T follicular helper cell (primary cell): ENCODE results near the gene IFIT2.
"Not testable (repeated sequence)": the region's sequence is repeated elsewhere in the genome, so short reads cannot be mapped to it uniquely, and the experiment has no call there.

ENCODE experiments used
- DNase-seq: peaks from one replicate; pipeline ENCODE4 v3.0.0-alpha.2; 2020; ENCODE audit warnings: low read depth

Gene IFIT2

DNA sequence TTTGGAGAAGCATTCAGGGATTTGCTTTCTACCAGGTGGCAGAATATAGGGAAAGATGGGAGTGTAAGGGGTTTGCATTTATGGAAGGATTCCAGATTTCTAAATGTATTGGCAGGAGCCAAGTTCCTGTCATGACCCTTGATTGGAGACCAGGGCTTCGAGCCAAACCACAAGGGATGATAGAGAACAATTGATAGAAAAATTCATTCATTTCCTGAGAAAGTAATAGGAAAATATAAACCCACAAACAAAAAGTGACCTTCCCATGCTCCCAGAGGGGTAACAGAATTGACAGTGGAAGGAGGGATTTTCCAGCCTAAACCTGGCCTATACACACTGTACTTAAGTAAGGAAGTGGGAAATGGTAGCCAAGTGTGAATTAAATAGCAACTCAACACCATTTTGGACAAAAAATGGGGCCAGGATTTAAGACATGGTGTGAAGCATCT is 22.4 kb upstream of the IFIT2 start:
- no peak for DNase-seq

DNA sequence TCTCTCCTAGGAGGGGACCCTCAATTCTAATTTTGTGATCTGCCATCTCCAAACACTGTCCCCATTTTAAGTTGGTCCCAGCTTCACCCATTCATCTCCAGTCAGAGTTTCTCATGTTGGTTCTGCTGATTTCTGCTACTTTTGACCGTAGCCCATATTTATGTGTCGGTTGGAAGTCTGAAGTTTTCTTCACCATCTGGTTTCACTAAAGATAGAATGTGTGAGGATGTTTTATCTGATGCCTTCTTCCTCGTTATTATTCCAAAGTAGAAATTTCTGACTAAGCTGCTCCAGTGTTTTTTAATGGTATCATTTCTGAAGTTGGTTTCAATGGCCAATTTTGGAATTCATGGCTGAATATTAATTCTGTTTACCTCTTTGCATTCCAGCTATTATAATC is 21.3 kb upstream of the IFIT2 start:
- no peak for DNase-seq

DNA sequence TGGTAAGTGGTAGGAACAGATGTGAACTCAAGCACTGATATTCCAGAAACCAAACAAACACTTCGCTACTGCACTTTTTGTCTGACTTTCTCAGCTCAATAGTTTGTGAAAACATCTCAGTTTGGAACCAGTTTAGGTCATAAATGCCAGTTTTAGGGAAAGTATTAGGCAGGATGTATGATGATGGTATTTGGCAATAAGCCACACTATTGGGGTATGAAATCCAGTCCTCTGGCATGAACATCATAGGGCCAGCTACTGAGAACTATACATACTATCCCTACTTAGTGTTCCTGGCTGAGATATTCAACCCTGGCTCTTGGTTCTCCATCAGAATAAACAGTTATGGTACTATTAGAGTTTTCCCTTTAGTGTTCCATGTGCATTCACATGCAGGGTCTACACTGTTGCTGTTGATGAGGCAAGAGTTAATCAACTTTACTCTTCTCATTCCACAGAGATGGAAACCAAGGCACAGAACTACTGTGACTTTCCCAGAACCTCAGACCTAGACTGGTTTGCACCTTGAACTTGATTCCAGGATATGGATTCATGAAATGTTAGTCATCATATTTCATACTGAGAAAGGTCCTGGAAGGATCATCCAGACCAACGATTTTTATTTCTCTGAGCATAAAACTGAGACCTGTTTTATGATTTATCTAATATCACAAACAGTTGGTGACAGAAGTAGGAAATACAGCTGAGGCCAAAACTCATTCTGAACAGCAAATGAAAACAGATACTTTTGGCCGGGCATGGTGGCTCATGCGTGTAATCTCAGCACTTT is 20.0 kb upstream of the IFIT2 start:
- DNase-seq: no peak

DNA sequence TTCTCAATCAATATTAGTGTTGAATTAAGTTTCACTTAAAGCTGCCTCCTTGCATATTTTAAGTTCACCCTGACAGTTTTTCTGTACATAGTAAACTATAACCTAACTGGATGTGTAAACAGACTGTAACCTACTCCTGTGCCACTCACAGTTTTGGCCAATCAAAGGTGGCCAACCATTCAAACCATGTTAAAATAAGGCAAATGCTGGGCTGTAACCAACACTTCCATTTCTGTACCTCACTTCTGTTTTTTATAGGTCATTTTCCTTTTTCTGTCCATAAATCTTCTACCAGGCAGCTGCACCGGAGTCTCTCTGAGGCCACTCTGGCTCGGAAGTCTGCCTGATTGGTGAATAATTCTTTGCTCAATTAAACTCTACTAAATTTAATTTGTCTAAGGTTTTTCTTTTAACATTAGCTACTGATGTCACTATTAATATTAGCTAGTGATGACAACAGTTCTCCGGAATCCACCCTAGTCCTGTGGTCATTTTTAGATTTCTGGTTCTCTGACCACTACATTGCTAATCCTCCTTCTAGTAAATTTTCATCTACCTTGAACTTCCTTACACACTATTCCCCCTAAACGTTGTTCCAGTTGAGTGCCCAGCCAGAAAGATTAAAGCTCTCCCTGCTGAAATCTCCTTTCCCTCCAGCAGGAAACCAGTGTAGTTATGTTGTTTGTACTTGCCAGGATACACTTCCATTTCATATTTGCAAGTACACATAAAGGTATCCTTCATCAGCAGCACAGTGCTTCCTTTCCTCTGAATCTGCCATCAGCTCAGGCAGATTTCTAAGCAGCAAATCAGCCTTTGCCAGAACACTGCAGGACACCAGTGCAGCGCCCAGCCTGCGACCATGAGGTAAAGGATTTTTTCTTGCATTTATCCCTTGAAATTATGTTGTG is 18.6 kb upstream of the IFIT2 start:
- no peak for DNase-seq

DNA sequence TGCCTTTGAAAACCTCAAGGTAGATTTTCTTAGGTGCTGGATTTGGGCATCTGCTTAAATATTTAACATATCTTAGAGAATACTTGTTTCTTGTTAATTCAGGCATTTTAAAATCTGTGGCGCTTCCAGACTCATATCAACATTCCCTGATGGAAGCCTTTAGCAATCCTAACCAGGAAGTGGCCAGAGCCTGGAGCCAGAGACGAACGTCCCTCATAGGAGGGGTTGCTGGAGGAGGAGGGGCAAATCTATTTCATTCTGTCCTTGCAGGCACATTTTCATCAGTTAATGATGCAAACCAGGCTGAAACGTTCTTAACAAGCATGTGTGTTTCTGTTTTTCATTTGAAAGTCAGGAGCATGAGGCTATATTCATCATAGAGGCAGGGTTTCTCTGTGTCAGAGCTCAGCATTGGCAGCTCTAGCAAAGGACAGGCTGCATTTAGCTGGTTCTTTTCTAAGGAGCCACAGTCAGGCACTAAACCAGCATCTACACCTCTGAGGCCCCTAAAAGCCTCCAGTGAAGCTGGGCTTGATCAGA is 17.8 kb upstream of the IFIT2 start:
- no peak for DNase-seq

- not testable (repeated sequence) for DNase-seq
Measured at GRCh38 chr10:89284711-89285110, 17.1 kb upstream of the IFIT2 start.

GRCh38 chr10:89285303-89285702 is 16.5 kb upstream of the IFIT2 start:
- DNase-seq: not testable (repeated sequence)

GRCh38 chr10:89294721-89295239 is 7.1 kb upstream of the IFIT2 start:
- no peak for DNase-seq

- no peak for DNase-seq
Measured at GRCh38 chr10:89295597-89295996, 6.2 kb upstream of the IFIT2 start.

GRCh38 chr10:89296220-89296648 is 5.6 kb upstream of the IFIT2 start:
- DNase-seq: no peak

GRCh38 chr10:89297356-89297755 is 4.5 kb upstream of the IFIT2 start:
- no peak for DNase-seq

- DNase-seq: no peak
Measured at GRCh38 chr10:89297791-89298190, 4.1 kb upstream of the IFIT2 start.

DNA sequence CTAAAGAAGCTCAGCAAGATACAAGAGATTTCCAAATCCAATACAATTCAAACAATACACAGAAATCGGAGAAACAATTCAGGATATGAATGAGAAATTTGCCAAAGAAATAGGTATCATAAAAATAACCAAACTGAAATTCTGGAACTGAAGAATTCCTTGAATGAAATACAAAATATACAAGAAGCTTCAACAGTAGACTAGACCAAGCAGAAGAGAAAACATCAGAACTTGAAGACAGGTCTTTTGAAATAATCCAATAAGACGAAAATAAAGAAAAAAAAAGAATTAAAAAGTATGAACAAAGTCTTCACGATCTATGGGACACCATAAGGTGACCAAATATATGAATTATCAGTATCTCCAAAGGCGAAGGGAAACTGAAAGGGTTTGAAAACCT is 2.8 kb upstream of the IFIT2 start:
- DNase-seq: no peak

GRCh38 chr10:89301232-89301631 is 614 bp upstream of the IFIT2 start:
- DNase-seq: no peak

GRCh38 chr10:89302625-89303024 is 779 bp downstream of the IFIT2 start:
- no peak for DNase-seq

GRCh38 chr10:89303161-89303560 is 1.3 kb downstream of the IFIT2 start:
- no peak for DNase-seq

DNA sequence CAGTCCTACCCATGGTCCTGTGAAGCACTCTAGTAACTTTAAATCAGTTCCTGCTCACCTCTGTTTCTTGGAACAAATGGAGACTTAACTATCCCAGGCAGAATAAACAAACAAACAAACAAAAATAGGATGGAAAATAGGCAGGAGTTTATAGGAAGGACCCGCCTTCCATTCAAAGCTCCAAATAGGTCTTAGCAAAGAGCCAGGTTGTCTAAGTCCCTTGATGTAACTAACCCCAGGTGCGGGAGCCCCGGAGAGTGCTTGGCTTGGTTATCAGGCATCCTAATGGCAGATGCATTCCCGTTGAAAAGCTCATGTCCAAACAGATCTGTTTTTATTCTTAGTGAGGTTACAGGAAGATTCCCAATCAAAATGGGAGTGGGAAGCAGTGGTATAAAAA is 2.2 kb downstream of the IFIT2 start:
- DNase-seq: no peak

DNA sequence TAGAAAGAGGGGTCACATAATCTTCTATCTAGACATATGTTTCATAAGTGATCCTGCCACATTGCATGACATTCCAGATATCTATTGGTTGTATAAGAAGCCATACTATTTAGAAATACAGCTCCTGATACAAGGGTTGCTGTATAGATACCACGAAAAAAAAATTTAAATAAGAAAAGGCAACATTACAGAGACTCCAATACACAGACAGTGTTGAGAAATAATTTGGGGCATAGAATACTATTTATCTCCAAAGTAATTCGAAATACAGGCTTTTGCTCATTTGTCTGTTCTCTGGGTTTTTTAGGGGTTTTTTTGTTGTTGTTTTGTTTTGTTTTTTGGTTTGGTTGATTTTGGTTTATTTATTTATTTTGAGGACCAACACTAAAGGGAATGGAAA is 2.6 kb downstream of the IFIT2 start:
- DNase-seq: no peak

- DNase-seq: no peak
Measured at GRCh38 chr10:89304925-89305324, 3.1 kb downstream of the IFIT2 start.

DNA sequence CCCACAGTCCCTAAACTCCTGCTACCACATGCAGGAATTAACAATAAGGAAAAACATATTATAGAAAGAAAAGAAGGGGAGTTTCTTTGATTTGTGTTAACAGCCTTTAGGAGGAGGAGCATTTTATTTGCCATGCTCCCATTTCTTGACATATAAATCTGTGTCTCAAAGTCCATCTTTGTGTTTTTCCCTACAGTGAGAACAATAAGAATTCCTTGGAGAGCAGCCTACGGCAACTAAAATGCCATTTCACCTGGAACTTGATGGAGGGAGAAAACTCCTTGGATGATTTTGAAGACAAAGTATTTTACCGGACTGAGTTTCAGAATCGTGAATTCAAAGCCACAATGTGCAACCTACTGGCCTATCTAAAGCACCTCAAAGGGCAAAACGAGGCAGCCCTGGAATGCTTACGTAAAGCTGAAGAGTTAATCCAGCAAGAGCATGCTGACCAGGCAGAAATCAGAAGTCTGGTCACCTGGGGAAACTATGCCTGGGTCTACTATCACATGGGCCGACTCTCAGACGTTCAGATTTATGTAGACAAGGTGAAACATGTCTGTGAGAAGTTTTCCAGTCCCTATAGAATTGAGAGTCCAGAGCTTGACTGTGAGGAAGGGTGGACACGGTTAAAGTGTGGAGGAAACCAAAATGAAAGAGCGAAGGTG is 4.1 kb downstream of the IFIT2 start:
- DNase-seq: no peak

- DNase-seq: no peak
Measured at GRCh38 chr10:89306434-89307268, 4.8 kb downstream of the IFIT2 start.
